ENCODE results near the gene ACSL4. TPM values are rescaled to one million over a fixed set of nuclear protein-coding genes. Genes with fewer than 3 reads are reported as not detected.

ACSL4 gene
- total and polyA plus RNA-seq, 9 of the 15 experiments (the other 6 are each of a cell fraction or from before 2014, with no cell fraction given): 9.8 to 35.1 (median 25.5) TPM

- TF ChIP-seq, protein P1, sequence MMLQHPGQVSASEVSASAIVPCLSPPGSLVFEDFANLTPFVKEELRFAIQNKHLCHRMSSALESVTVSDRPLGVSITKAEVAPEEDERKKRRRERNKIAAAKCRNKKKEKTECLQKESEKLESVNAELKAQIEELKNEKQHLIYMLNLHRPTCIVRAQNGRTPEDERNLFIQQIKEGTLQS (IDR thresholded peaks at IDR 0.05): no peak
- TF ChIP-seq, protein P1 (CRISPR knock-in tag; conservative IDR thresholded peaks at IDR 0.05): no peak
- TF ChIP-seq DACH1 (IDR thresholded peaks at IDR 0.05; ENCODE audit: partially characterized antibody): no peak
Observed at GRCh38 chrX:109681475-109682081, 51.5 kb downstream of the ACSL4 start (continued).

GRCh38 chrX:109679820-109680219 lies 53.2 kb downstream of the ACSL4 start:
- Histone ChIP-seq H3K36me3 (ENCODE audit: control insufficient read depth, insufficient read depth, low read length) (peaks cover 70% of the 10 kb centered on the region), H3K27me3 (ENCODE audit: control insufficient read depth in 2 of 2, insufficient read depth in 2 of 2, low read length in 2 of 2) (no peaks in the 10 kb centered on the region), H3K9me1 (ENCODE audit: control insufficient read depth, insufficient read depth, low read length) (no peaks in the 10 kb centered on the region), H3K4me1 (replicated peaks in 1 of 2; ENCODE audit: control insufficient read depth in 2 of 2, insufficient read depth in 2 of 2, low read length in 2 of 2) (no peaks in the 10 kb centered on the region), H3K4me2 (ENCODE audit: insufficient read depth, low read length) (no peak overlapping the region), H3K9me3 (replicated peaks; ENCODE audit: control insufficient read depth, insufficient read depth, low read depth, low read length) (no peaks in the 10 kb centered on the region), H3K79me2 (ENCODE audit: control insufficient read depth, insufficient read depth, low read length) (no peaks in the 10 kb centered on the region; the same call in 1 of the 3 replicates), H3K9ac (ENCODE audit: insufficient read depth in 1 of 2, low read depth in 2 of 2, low read length in 2 of 2) (no peak overlapping the region), H3K4me3 (no peak overlapping the region), H4K20me1 (replicated peaks; ENCODE audit: control insufficient read depth, insufficient read depth, low read length) (no peaks in the 10 kb centered on the region; the same call in 1 of the 2 replicates), H3K27ac (ENCODE audit: extremely low read depth, low read depth, low read length) (no peak overlapping the region), H2AFZ (ENCODE audit: low read depth, low read length) (no peak overlapping the region)
- intact Hi-C loops (cut with micrococcal nuclease) (no loop called here), in situ Hi-C loops (cut with MboI) (no loop called here)
- ATAC-seq: no peak
- no TSS peak for BruUV-seq (replicated peaks)
- no peak for FAIRE-seq
- ChIA-PET POLR2A (no interaction called here), CTCF (ENCODE audit: low intra/inter-chr PET ratio) (no interaction called here)
- DNase-seq (ENCODE audit: extremely low read depth in 1 of 4, low spot score in 3 of 4): no peak
- TF ChIP-seq, protein P2, sequence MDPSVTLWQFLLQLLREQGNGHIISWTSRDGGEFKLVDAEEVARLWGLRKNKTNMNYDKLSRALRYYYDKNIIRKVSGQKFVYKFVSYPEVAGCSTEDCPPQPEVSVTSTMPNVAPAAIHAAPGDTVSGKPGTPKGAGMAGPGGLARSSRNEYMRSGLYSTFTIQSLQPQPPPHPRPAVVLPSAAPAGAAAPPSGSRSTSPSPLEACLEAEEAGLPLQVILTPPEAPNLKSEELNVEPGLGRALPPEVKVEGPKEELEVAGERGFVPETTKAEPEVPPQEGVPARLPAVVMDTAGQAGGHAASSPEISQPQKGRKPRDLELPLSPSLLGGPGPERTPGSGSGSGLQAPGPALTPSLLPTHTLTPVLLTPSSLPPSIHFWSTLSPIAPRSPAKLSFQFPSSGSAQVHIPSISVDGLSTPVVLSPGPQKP (CRISPR knock-in tag; IDR thresholded peaks at IDR 0.05): no peak
- TF ChIP-seq RBM34 (IDR thresholded peaks at IDR 0.05; ENCODE audit: borderline replicate concordance, insufficient read depth, low read length) (no peak), ZNF239 (CRISPR knock-in tag; IDR thresholded peaks at IDR 0.05) (no peak), CUX1 (CRISPR knock-in tag; IDR thresholded peaks at IDR 0.05) (no peak), ZC3H8 (IDR thresholded peaks at IDR 0.05) (no peak), SOX6 (IDR thresholded peaks at IDR 0.05) (no peak), ERF (CRISPR knock-in tag; IDR thresholded peaks at IDR 0.05) (no peak)
